ENCODE data around the gene FNBP1. TPM values are rescaled to one million over a fixed set of nuclear protein-coding genes. Genes with fewer than 3 reads are reported as not detected.

Gene FNBP1
- total RNA-seq, 2 donors from 2014 or later: 71.5 to 80.3 TPM

GRCh38 chr9:130041648-130042405 is 1.2 kb downstream of the FNBP1 start:
- Histone ChIP-seq H3K4me3 (peak overlapping the region; percentile 98), H3K9me3 (no peaks in the 10 kb centered on the region), H3K36me3 (no peaks in the 10 kb centered on the region), H3K4me1 (ENCODE audit: control insufficient read depth in 1 of 2, low read depth in 2 of 2) (peaks cover 20 to 39% of the 10 kb centered on the region in 2 donors), H3K27me3 (replicated peaks; ENCODE audit: insufficient read depth) (no peaks in the 10 kb centered on the region), H3K27ac (peak overlapping the region; percentile 88 to 93)
- DNase-seq (ENCODE audit: low spot score) (no peak), ATAC-seq (ENCODE audit: insufficient number of reproducible peaks, low FRiP score, low read depth) (no peak)
- no peak for TF ChIP-seq CTCF (IDR thresholded peaks at IDR 0.05)

GRCh38 chr9:130040984-130041647 is 1.9 kb downstream of the FNBP1 start:
- DNase-seq (ENCODE audit: low spot score) (no peak), ATAC-seq (ENCODE audit: insufficient number of reproducible peaks, low FRiP score, low read depth) (no peak)
- Histone ChIP-seq H3K4me1 (ENCODE audit: control insufficient read depth in 1 of 2, low read depth in 2 of 2) (peaks cover 24 to 45% of the 10 kb centered on the region in 2 donors), H3K36me3 (no peaks in the 10 kb centered on the region), H3K27ac (peak overlapping the region; percentile 88 to 93), H3K4me3 (peak overlapping the region; percentile 98), H3K9me3 (no peaks in the 10 kb centered on the region), H3K27me3 (replicated peaks; ENCODE audit: insufficient read depth) (no peaks in the 10 kb centered on the region)
- no peak for TF ChIP-seq CTCF (IDR thresholded peaks at IDR 0.05)

GRCh38 chr9:130039528-130040147 is 3.4 kb downstream of the FNBP1 start:
- Histone ChIP-seq H3K36me3 (no peaks in the 10 kb centered on the region), H3K4me1 (ENCODE audit: control insufficient read depth in 1 of 2, low read depth in 2 of 2) (peaks cover 33 to 51% of the 10 kb centered on the region in 2 donors), H3K4me3 (peak overlapping the region; percentile 32), H3K27ac (no peak overlapping the region), H3K27me3 (replicated peaks; ENCODE audit: insufficient read depth) (no peaks in the 10 kb centered on the region), H3K9me3 (no peaks in the 10 kb centered on the region)
- no peak for TF ChIP-seq CTCF (IDR thresholded peaks at IDR 0.05)
- ATAC-seq (ENCODE audit: insufficient number of reproducible peaks, low FRiP score, low read depth) (no peak), DNase-seq (ENCODE audit: low spot score) (no peak)

- peak overlapping the region in 1 of 2 donors; percentile 21 for H3K27ac ChIP-seq
- no peak overlapping the region for H3K4me3 ChIP-seq
- ATAC-seq (ENCODE audit: insufficient number of reproducible peaks, low FRiP score, low read depth): no peak
- H3K4me1 ChIP-seq (ENCODE audit: control insufficient read depth in 1 of 2, low read depth in 2 of 2): peaks cover 39 to 70% of the 10 kb centered on the region in 2 donors
- H3K36me3 ChIP-seq: no peaks in the 10 kb centered on the region
- H3K9me3 ChIP-seq: no peaks in the 10 kb centered on the region
- no peak for DNase-seq (ENCODE audit: low spot score)
- no peaks in the 10 kb centered on the region for H3K27me3 ChIP-seq (replicated peaks; ENCODE audit: insufficient read depth)
- TF ChIP-seq CTCF (IDR thresholded peaks at IDR 0.05): no peak
Observed at GRCh38 chr9:130036099-130036498, 6.9 kb downstream of the FNBP1 start.

GRCh38 chr9:130034570-130034969 is 8.4 kb downstream of the FNBP1 start:
- H3K27ac ChIP-seq: no peak overlapping the region
- no peak overlapping the region for H3K4me3 ChIP-seq
- DNase-seq (ENCODE audit: low spot score) (no peak), ATAC-seq (ENCODE audit: insufficient number of reproducible peaks, low FRiP score, low read depth) (no peak)
- no peaks in the 10 kb centered on the region for H3K9me3 ChIP-seq
- peaks cover 33 to 66% of the 10 kb centered on the region in 2 donors for H3K4me1 ChIP-seq (ENCODE audit: control insufficient read depth in 1 of 2, low read depth in 2 of 2)
- H3K27me3 ChIP-seq (replicated peaks; ENCODE audit: insufficient read depth): no peaks in the 10 kb centered on the region
- no peaks in the 10 kb centered on the region for H3K36me3 ChIP-seq
- TF ChIP-seq CTCF (IDR thresholded peaks at IDR 0.05): no peak

All from thoracic aorta (tissue), 2 donors.